ENCODE data around the gene SPATA25. TPM values are rescaled to one million over a fixed set of nuclear protein-coding genes. Genes with fewer than 3 reads are reported as not detected.
A peak's percentile ranks its signal among the peaks of the same experiment; 100 is the strongest.

Gene SPATA25
- total and polyA plus RNA-seq, 2 experiments from 2014 or later, result 0.41 to 5.6 TPM

- H3K36me3 ChIP-seq (replicated peaks; ENCODE audit: insufficient read depth, low read depth), result no peaks in the 10 kb centered on the region
- 86% methylated on average over 2 of the region's 2 CpGs for WGBS (ENCODE audit: low lambda C conversion rate, missing lambda C conversion rate)
- H3K4me1 ChIP-seq (ENCODE audit: insufficient read depth), result peaks cover 8% of the 10 kb centered on the region
- H3K27ac ChIP-seq, result no peak overlapping the region
- H3K4me3 ChIP-seq, result no peak overlapping the region
- peaks cover 15% of the 10 kb centered on the region for H3K79me2 ChIP-seq
- H4K20me1 ChIP-seq (ENCODE audit: insufficient read depth, poor library complexity, severe bottlenecking), result no peaks in the 10 kb centered on the region
- TF ChIP-seq CTCF (IDR thresholded peaks at IDR 0.05; ENCODE audit: poor library complexity), result no peak
- no peak for TF ChIP-seq EZH2 (IDR thresholded peaks at IDR 0.05; ENCODE audit: borderline replicate concordance)
- H3K4me2 ChIP-seq, result no peak overlapping the region
- H2AFZ ChIP-seq, result no peak overlapping the region
- no peaks in the 10 kb centered on the region for H3K27me3 ChIP-seq
- no peaks in the 10 kb centered on the region for H3K9me3 ChIP-seq (ENCODE audit: low read depth)
- DNase-seq (ENCODE audit: low spot score), result no peak
- no peaks in the 10 kb centered on the region for H3K9me2 ChIP-seq (replicated peaks; ENCODE audit: insufficient read depth)
These were observed 9.9 kb upstream of the SPATA25 start for GRCh38 chr20:45897289-45897688.

GRCh38 chr20:45896641-45897161 is 9.3 kb upstream of the SPATA25 start:
- Histone ChIP-seq H3K79me2 (peaks cover 19% of the 10 kb centered on the region), H2AFZ (no peak overlapping the region), H3K4me1 (ENCODE audit: insufficient read depth) (peaks cover 8% of the 10 kb centered on the region), H3K27me3 (no peaks in the 10 kb centered on the region), H3K9me2 (replicated peaks; ENCODE audit: insufficient read depth) (no peaks in the 10 kb centered on the region), H3K36me3 (replicated peaks; ENCODE audit: insufficient read depth, low read depth) (no peaks in the 10 kb centered on the region), H3K27ac (no peak overlapping the region), H3K9me3 (ENCODE audit: low read depth) (no peaks in the 10 kb centered on the region), H4K20me1 (ENCODE audit: insufficient read depth, poor library complexity, severe bottlenecking) (no peaks in the 10 kb centered on the region), H3K4me3 (no peak overlapping the region), H3K4me2 (no peak overlapping the region)
- WGBS (ENCODE audit: low lambda C conversion rate, missing lambda C conversion rate), result 96% methylated on average over 14 of the region's 14 CpGs
- TF ChIP-seq EZH2 (IDR thresholded peaks at IDR 0.05; ENCODE audit: borderline replicate concordance), result no peak
- TF ChIP-seq CTCF (IDR thresholded peaks at IDR 0.05; ENCODE audit: poor library complexity), result no peak
- TF ChIP-seq EZH2phosphoT487 (IDR thresholded peaks at IDR 0.05; ENCODE audit: low read depth, severe bottlenecking, unreplicated experiment), result no peak
- DNase-seq (ENCODE audit: low spot score), result no peak

- no peaks in the 10 kb centered on the region for H3K27me3 ChIP-seq
- H4K20me1 ChIP-seq (ENCODE audit: insufficient read depth, poor library complexity, severe bottlenecking), result no peaks in the 10 kb centered on the region
- TF ChIP-seq CTCF (IDR thresholded peaks at IDR 0.05; ENCODE audit: poor library complexity), result no peak
- no peak for TF ChIP-seq EZH2 (IDR thresholded peaks at IDR 0.05; ENCODE audit: borderline replicate concordance)
- no peak for TF ChIP-seq EZH2phosphoT487 (IDR thresholded peaks at IDR 0.05; ENCODE audit: low read depth, severe bottlenecking, unreplicated experiment)
- WGBS (ENCODE audit: low lambda C conversion rate, missing lambda C conversion rate), result 90% methylated on average over 11 of the region's 12 CpGs
- H3K9me3 ChIP-seq (ENCODE audit: low read depth), result no peaks in the 10 kb centered on the region
- H2AFZ ChIP-seq, result no peak overlapping the region
- no peak overlapping the region for H3K4me2 ChIP-seq
- peaks cover 30% of the 10 kb centered on the region for H3K79me2 ChIP-seq
- peaks cover 8% of the 10 kb centered on the region for H3K4me1 ChIP-seq (ENCODE audit: insufficient read depth)
- no peak overlapping the region for H3K27ac ChIP-seq
- H3K9me2 ChIP-seq (replicated peaks; ENCODE audit: insufficient read depth), result no peaks in the 10 kb centered on the region
- H3K4me3 ChIP-seq, result no peak overlapping the region
- no peak for DNase-seq (ENCODE audit: low spot score)
- no peaks in the 10 kb centered on the region for H3K36me3 ChIP-seq (replicated peaks; ENCODE audit: insufficient read depth, low read depth)
These were observed 7.4 kb upstream of the SPATA25 start for GRCh38 chr20:45894797-45895196.

- H4K20me1 ChIP-seq (ENCODE audit: insufficient read depth, poor library complexity, severe bottlenecking), result peaks cover 3% of the 10 kb centered on the region
- H3K9me2 ChIP-seq (replicated peaks; ENCODE audit: insufficient read depth), result no peaks in the 10 kb centered on the region
- H3K79me2 ChIP-seq, result peaks cover 39% of the 10 kb centered on the region
- no peaks in the 10 kb centered on the region for H3K27me3 ChIP-seq
- TF ChIP-seq EZH2phosphoT487 (IDR thresholded peaks at IDR 0.05; ENCODE audit: low read depth, severe bottlenecking, unreplicated experiment) (no peak), CTCF (IDR thresholded peaks at IDR 0.05; ENCODE audit: poor library complexity) (no peak), EZH2 (IDR thresholded peaks at IDR 0.05; ENCODE audit: borderline replicate concordance) (no peak)
- H3K27ac ChIP-seq, result peak overlapping the region; percentile 76
- no peak overlapping the region for H3K4me3 ChIP-seq
- peaks cover 8% of the 10 kb centered on the region for H3K4me1 ChIP-seq (ENCODE audit: insufficient read depth)
- no peaks in the 10 kb centered on the region for H3K36me3 ChIP-seq (replicated peaks; ENCODE audit: insufficient read depth, low read depth)
- H3K4me2 ChIP-seq, result peak overlapping the region; percentile 92
- DNase-seq (ENCODE audit: low spot score), result no peak
- H3K9me3 ChIP-seq (ENCODE audit: low read depth), result no peaks in the 10 kb centered on the region
- WGBS (ENCODE audit: low lambda C conversion rate, missing lambda C conversion rate), result over 99% methylated on average over 4 of the region's 4 CpGs
- H2AFZ ChIP-seq, result no peak overlapping the region
These were observed 6.4 kb upstream of the SPATA25 start for GRCh38 chr20:45893831-45894230.
